NCI-H82 treated with DMSO at 0.1 percent for 48 hours (cell line): ENCODE results near the gene CALML6.
"Not testable (repeated sequence)": the region's sequence is repeated elsewhere in the genome, so short reads cannot be mapped to it uniquely, and the experiment has no call there.

Experiments
- DNase-seq: peaks from one replicate; lab custom pipeline; 2025; ENCODE audit not compliant: unreplicated experiment; lab: John Stamatoyannopoulos, UW

CALML6 gene

DNA sequence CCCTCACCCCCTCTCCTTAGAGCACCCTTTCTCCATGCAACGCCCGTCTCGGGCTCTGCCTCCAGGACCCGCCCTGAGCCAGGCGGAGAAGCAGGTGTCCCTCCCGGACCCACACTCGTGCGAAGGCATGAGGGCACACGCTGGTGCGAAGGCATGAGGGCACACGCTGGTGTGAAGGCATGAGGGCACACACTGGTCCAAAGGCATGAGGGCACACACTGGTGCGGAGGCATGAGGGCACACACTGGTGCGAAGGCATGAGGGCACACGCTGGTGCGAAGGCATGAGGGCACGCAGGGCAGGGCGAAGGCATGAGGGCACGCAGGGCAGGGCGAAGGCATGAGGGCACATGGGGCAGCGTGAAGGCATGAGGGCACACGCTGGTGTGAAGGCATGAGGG lies 9.8 kb downstream of the CALML6 start:
- DNase-seq: no peak

DNA sequence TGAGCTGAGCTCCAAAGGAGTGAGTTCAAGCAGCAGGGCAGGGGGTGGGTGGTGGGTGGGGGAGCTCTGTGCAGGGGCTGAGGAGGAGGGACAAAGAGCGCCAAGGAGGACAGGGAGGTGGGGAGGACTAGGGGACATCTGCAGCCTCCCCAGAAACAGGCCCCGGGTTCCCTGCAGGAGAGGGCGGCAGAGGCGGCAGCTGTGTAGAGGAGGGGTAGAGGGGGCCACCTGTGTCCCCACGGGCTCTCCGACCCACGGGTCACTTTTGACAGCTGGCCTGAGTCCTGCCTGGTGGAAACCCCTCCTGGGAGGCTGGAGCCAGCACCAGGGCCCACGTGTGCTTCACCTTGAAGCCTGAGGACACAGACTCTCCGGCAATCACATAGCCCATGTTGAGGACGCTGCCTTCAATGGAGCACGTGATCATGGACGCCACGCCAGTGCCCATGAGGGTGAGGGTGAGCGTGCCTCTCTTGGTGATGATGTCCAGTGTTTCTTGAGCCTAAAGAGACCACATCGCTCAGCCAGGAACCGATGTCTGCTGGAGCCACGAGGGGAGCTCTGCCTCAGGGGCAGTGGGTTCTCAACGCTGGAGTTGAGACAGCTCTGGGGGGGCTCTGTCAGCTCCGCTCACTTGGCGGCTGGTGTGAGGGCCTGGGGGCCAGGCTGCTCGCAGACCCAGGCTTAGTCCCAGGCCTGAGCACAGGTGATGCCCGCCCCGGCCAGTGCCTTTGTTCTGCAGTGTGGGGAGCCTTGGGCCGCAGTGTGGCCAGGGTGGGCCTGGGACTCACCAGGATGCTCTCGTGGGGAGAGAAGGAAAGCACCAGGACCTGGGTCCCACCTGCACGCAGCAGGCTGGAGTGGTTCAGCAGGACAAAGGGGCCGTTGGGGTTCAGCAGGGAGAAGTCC lies 10.6 kb downstream of the CALML6 start:
- no peak for DNase-seq

DNA sequence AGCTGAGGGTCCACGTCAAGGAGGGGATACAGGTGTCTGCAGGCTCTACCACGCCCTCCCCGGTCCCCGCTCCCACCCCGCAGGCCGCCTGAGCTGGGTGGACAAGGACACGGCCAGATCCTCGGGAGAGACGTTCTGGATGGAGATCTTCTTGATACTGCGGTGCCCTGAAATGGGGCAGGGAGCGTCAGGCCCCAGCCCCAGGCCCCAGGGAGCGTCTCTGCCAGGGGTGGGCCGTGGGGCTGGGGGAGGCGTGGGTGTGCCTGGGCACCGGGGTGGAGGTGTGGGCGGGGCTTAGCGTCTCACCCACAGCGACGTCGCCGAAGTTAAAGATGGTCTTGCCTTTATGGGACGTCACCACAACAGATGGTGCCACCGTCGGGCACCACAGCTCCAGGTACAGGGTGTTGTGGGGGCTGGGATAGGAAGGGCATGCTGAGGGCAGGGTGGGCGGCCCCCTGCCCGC lies 11.3 kb downstream of the CALML6 start:
- no peak for DNase-seq

DNA sequence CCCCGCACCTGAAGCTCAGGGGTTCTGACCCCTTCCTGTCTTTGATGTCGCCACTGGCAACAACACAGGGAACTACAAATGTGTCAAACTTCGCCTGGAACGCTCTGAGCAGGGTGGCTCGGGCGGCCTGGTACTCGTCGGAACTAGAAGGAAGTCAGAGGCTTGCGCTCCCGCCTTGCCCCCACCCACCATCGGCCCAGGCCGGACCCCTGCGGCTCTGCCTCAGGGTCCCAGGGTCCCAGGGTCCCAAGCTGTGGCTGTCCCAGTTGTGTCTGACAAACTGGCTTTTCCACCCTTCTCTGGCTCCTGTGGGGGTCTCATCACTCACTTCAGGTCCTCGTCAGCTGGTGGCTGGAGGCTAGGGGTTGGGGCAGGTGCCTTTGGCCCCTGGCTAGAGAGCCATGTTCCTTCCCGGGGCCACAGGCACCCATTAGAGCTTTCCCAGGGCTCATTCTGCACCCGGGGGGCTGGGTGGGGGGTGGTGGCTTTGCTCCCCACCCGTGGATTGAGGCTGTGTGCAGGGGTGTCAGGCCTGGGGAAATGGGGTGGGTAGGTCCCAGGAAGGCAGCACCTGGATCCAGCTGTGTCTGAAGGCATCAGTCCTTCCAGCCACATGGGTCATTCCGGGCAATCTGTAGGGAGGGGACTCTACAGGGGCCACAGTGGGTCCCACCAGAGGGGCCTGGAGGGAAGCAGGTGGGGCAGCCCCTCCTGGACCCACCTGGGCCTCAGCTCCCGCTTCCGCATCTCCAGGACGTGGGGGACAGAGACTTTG lies 12.0 kb downstream of the CALML6 start:
- no peak for DNase-seq

DNA sequence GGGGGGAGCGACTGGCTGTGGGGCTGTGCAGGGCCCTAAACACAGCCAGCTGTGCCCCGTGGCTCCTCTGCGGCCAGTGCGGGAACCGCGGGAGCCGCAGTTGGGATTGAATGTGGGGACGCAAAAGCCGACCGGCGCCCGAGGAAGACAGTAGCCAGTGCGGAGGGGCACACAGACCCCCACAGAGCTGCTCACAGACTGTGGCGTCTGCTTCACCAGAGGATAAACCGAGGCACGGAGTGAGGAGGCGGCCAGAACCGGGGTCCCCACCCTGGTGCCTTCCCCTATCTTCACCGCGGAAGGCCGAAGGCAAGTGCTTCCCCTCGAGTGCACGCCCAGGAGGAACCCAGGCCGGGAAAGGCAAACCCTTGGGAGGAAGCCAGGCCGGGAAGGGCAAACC lies 12.7 kb downstream of the CALML6 start:
- no peak for DNase-seq

DNA sequence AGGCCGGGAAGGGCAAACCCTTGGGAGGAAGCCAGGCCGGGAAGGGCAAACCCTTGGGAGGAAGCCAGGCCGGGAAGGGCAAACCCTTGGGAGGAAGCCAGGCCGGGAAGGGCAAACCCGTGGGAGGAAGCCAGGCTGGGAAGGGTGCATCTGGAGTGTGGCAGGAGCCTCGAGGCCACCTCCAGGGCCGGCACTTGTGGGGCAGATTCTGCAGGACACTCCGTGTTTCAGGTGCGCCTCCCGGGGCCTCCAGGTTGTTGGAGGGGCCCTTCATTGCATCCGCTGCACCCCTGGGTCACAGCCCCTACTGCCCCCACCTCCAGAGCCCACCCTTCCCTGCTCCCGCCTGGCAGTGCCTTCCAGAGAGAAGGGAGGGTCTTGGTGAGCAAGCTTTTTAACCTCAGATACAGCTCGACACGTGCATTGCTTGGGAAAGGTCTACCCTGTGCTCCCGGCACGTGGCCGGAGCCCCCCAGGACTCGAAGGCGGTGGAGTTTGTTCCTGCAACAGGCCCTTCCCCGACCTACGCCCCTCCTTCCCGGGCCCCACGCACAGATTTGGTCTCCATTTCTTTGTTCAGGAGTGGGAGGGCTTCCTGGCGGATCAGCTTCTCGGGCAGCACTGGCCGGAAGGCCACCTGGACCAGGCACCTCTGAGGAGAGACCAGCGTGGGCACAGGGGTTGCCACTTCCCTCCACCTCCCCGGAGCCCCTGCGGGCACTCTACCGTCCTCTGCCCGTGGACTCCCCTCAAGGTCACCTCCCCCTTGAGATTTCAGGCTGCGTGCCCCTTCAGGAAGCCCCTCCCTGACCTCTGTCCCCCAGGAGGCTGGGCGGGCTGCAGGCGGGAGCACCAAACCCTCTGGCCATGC lies 13.4 kb downstream of the CALML6 start:
- DNase-seq: no peak

DNA sequence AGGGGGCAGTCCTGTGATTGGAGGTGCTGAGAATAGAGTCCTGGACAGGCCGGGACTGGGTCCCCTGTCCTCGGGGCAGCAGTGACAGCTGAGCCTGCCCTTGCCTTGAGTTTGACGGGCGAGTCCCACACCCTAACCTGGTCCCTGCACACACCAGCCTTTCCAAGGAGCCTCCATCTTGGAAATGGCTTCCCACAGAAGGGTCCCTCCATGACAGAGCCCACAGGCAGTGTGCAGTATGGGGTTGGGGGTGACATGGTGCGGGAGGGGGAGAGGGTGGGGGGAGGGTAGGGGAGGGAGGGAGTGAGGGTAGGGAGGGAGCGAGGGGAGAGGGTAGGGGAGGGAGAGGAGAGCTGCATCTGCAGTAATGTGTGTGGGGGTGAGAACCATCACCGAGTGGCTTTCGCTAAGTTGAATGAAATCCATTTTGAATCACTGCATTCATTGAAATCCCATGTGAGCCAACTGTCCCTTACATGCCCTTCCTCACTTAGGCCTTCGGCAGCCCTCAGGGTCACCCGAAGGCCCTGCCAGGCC lies 14.1 kb downstream of the CALML6 start:
- no peak for DNase-seq

DNA sequence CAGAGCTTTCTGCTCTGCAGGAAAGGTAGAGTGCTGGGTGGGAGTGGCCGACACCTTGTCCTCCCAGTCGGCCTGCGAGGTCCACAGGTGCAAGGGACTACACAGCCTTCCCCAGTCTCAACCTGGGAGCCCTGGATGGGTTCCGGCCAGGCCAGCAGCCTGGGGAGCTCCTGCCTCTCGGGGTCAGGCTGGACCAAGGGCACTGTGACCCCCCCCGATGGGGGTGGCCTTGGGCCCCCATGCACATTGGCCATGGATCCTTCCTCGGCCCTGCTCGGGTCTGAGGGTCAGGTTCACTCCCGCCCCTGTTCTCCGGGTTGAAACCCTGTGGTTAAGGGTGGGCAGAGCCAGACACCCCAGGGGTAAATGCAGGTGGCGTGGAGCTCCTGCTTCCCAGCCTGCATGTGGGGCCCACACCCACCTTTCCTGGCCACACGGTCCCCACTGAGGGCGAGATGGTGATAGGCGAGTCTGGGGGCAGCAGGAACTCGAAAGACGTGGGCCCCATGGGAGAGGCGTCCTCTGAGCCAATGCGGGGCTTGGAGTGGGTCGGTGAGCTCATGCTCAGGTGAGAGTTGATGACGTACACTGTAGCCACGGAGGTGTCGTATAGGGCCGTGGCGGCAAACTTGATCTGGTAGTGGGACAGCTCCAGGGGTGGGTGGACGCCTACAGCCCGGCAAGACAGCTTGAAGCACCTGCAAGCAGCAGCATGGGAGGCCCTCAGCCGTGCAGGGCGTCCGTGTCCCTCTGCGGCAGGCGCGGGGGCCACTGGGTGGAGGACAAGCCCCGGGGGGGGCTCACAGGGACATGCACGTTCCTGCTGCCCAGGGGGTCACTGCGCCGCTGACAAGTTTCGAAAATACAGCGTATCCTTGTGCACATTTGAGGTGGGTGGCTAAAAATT lies 14.8 kb downstream of the CALML6 start:
- DNase-seq: no peak

DNA sequence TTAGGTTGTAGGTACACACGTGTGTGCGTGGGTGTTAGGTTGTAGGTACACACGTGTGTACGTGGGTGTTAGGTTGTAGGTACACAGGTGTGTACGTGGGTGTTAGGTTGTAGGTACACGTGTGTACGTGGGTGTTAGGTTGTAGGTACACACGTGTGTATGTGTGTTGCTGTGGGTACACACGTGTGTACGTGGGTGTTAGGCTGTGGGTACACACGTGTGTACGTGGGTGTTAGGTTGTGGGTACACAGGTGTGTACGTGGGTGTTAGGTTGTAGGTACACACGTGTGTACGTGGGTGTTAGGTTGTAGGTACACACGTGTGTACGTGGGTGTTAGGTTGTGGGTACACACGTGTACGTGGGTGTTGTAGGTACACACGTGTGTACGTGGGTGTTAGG lies 19.8 kb downstream of the CALML6 start:
- not testable (repeated sequence) for DNase-seq

DNA sequence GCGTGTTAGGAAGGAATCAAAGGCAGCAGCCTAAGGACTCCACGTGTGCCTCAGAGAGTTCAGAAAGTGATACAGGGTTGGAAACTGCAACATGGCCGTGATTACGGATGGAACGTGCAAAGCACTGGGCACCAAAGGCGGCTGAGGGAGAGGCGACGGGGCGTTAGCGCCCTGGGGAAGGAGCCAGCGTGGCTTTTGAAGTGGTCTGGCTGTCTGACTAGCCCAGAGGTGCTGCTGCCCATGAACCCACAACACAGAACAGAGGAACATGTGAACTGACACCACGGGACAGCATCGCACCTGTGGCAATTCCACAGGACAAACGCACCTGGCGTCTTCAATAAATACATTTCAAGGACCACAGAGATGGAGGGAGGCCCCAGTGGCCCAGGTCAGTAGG lies 22.0 kb downstream of the CALML6 start:
- DNase-seq: no peak

DNA sequence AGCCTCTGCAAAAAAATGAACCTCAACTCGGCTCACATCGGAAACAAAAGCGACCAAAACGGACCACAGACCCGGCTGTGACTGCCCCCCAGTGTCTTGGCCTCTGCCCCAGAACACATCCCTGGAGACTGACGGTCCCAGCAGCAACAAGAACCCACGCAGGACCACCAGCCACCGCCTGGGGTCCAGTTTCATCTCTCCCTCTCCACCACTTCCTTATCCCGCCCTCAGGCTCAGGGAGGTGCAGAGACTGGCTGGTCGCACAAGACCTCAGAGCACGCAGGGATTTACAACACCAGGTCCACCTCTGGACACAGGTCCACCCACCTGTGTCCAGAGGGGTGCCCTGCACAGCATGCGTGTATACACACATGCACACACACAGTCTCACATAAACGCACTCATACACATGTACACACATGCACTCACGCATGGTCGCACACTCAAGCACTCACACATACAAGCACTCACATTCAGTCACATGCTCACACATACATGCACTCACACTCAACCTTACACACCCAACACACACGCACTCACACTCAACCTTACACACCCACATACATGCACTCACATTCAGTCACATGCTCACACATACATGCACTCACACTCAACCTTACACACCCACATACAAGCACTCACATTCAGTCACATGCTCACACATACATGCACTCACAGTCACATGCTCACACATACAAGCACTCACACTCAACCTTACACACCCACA lies 22.7 kb downstream of the CALML6 start:
- DNase-seq: no peak

DNA sequence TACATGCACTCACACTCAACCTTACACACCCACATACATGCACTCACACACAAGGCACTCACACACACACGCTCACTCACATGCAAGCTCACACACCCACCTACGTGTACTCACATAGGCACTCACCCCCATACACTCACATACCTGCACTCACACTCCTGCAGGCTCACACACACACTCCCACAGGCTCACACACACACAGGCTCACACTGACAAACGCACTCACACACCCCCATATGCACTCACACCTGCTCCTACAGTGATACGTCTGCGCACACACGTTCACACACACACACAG lies 23.2 kb downstream of the CALML6 start:
- DNase-seq: no peak

DNA sequence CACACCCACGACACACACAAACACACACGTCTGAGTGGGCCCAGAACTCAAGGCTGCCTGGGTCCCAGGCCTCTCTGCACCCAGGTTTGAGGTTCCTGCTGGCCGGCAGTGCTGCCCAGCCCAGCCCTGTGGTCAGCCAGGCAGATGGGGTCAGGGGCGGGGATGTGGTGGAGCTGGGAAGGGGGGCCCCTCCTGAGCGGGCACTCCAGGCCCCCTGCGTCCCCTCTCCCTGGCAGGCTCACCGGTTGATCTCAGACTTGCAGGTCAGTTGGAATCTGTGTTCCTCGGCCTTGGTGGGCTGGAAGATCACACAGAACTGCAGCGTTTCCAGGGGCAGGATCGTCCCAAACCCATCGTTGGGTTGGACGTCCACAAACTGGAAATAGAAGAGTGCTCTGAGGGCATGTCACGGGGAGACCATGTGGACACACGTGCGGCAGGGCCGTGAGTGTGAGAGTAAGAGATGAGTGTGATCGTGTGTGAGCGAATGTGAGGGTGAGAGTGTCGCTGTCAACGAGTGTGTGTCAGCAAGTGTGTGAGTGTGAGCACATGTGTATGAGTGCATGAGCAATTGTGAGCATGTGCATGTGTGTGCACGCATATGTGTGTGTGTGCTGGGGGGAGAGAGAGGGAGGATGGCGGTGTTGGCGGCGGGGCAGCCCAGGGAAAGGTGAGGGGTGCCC lies 23.7 kb downstream of the CALML6 start:
- no peak for DNase-seq

DNA sequence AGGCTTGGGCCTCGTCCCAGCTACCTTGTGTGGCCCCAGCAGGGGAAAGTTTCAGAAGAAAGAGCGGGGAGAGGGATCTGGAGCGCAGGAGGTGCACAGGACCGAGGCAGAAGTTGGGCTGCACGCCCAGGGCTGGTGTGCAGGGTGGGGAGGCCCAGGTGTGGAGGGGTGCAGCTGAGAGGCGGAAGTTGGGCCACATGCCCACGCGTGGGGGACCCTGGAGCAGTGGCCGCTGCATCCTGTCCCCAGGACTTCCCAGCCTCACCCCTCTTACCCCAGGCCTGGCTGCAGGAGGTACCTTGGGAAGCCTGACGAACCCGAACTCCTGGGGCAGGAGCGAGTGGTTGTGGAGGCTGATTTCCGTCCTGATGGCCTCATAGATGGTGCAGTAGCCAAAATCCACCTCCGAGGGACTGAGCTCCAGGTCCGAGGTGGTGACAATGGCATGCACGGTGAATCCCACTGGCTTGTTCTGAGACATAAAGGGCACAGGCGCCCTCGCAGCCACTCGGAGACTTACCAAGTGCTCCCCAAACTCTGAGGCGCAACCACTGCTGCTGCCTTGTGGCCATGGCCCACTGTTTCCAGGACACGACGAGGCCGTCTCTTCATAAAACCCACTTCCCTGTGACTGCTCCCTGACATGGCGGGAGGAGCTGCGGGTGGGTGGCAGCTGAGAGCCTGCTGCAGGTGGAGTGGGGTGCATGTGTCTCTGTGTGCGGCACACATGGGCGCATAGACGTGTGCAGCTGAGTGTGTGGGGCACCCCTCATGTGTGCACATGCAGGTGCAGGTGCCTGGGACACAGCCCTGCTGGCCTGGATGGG lies 24.4 kb downstream of the CALML6 start:
- no peak for DNase-seq

DNA sequence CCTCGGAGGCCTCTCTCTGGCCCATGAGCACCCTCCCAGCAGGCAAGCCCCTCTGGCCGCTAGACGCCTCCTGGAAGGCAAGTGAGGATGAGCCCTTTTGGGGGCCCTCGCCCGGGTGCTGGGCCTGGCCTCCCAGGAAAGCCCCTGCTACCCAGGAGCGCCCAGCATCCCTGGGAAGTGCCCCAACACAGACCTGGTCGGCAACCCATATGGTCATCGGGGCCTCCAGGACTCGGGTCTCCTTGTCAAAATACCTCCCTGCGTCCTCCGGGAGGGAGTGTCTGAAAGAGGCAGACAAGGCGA lies 25.0 kb downstream of the CALML6 start:
- no peak for DNase-seq

DNA sequence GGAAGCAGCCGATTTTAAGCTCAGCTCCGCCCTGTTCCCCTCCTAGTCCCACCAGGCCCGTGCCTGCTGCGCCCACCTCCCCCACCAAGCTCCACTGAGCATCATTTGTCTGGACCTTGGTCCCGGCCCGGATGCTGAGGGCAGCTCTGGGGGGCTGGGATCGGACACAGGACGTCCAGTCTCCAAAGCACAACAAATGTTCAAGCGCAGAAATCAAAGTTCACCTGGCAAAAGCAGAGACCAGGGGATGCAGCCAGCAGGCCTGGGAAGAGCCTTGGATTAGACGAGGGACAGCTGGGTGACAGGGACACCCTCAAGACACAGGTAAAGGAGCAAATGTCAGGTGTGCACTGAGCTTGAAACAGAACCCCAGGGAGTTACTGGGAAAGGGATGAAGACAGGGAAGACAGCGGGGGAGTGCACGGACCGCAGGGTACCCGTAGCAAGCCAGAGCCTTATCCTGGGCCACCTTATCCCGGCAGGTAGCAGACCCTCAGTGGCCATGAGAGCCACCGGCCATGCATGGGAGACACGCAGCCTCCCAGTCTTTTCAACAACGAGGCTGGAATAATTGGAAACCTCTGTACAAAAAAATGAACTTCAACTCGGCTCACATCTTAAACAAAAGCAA lies 26.3 kb downstream of the CALML6 start:
- no peak for DNase-seq

DNA sequence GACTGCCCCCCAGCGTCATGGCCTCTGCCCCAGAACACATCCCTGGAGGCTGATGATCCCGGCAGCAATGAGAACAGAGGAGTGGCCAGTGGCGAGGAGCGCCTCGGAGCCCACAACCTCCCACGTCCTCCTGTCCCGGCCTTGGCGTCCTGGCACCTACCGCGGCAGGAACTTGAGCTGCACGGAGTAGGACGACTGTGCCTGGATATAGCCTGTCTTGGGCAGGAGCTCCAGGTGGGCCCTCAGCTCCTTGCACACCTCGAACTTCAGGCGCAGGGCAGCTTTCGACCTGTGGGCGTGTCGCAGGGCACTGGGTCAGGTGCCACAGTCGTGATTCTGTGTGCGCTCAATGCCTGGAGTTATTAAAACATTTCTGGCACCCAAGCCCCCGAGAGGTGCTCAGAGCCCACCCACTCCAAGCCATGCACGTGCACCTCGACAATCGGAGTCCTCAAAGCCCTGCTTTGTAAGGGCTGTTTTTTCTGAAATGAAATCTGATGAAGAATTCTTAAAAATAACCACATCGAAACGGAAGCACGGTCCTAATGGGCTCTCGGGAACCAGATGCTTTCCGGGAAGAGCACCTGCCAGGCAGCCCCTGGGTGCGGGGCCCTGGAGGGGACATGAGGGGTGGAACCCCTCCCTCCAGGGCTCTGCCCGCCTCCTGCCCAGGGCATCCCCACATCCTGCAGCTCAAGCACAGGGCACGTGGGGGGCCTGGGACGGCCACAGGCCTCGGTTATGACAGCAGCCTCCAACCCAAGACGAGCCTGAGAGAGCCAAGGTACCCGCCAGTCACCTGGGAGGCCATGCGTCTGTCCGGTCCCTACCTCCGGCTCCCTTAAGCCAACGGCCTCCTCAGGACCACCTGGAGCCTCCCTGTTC lies 27.1 kb downstream of the CALML6 start:
- no peak for DNase-seq
